Skeletal muscle tissue (tissue), 4 donors: ENCODE results near the gene FGFR2. TPM values are rescaled to one million over a fixed set of nuclear protein-coding genes. Genes with fewer than 3 reads are reported as not detected.

Source experiments
- H3K27ac ChIP-seq: one replicate; pipeline ENCODE4 v1.7.0; 2013; ENCODE audit warnings: mild to moderate bottlenecking, low read depth, low read length, inconsistent platforms
- H3K27me3 ChIP-seq, 3 donors: one replicate each; pipeline ENCODE4 v1.7.0; 2013; ENCODE audit warnings: low read length in 3 of 3; ENCODE audit not compliant: control insufficient read depth in 3 of 3, insufficient read depth in 3 of 3
- H3K36me3 ChIP-seq, 3 donors: one replicate each; pipeline ENCODE4 v1.7.0; 2013; ENCODE audit warnings: low read length in 3 of 3; ENCODE audit not compliant: control insufficient read depth in 3 of 3, insufficient read depth in 3 of 3
- H3K4me1 ChIP-seq, 3 donors: one replicate each; pipeline ENCODE4 v1.7.0; 2013; ENCODE audit warnings: low read length in 3 of 3, mild to moderate bottlenecking in 3 of 3; ENCODE audit not compliant: control insufficient read depth in 3 of 3, insufficient read depth in 3 of 3
- H3K4me3 ChIP-seq, 3 donors: one replicate each; pipeline ENCODE4 v1.7.0; 2013; ENCODE audit warnings: low read length in 3 of 3
- H3K9ac ChIP-seq, 3 donors: one replicate each; pipeline ENCODE4 v1.7.0; 2013; ENCODE audit warnings: low read length in 3 of 3, mild to moderate bottlenecking in 3 of 3, moderate library complexity in 2 of 3, low read depth in 1 of 3
- H3K9me3 ChIP-seq, 3 donors: one replicate each; pipeline ENCODE4 v1.7.0; 2013; ENCODE audit warnings: low read length in 3 of 3; ENCODE audit not compliant: control insufficient read depth in 3 of 3
- total RNA-seq: library from RNA; depleted of rRNA; stranded (reverse); fragments of >200 nt; gene quantifications from one replicate; pipeline ENCODE4 v1.2.3, GENCODE V29; 2014
- donor health status: Osteomylitis.

FGFR2 gene
- total RNA-seq, 1 donor from 2014 or later = 11.5 TPM

DNA sequence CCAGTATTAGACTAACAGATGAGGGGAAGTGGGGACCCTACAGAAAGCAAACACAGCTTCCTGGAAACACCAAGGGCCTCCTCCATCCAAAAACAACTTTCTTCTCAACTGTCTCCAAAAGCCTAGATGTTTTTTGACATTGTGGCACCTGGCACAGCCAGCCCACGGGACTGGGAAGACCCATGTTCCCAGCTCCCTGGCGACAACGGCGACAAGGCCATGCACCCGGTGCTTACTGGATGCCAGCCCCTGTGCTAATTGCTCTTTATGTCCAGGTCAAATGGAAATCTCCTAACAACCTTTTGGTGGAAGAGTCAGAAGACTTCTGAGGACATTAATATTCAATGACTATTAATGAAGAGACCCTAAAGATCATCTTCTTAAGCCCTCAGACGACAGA is 7.1 kb downstream of the FGFR2 start:
- Histone ChIP-seq H3K9me3 (no peaks in the 10 kb centered on the region), H3K27ac (no peak overlapping the region), H3K4me3 (no peak overlapping the region), H3K4me1 (no peaks in the 10 kb centered on the region), H3K27me3 (peaks cover 19 to 41% (median 24%) of the 10 kb centered on the region in 3 donors), H3K36me3 (no peaks in the 10 kb centered on the region), H3K9ac (no peak overlapping the region)

- H3K27me3 ChIP-seq = peaks cover 15 to 37% (median 20%) of the 10 kb centered on the region in 3 donors
- no peaks in the 10 kb centered on the region for H3K36me3 ChIP-seq
- H3K9me3 ChIP-seq = no peaks in the 10 kb centered on the region
- H3K4me3 ChIP-seq = no peak overlapping the region
- H3K9ac ChIP-seq = no peak overlapping the region
- H3K4me1 ChIP-seq = no peaks in the 10 kb centered on the region
- H3K27ac ChIP-seq = no peak overlapping the region
These were observed 7.5 kb downstream of the FGFR2 start for GRCh38 chr10:121590772-121591171.

- Histone ChIP-seq H3K36me3 (no peaks in the 10 kb centered on the region), H3K4me3 (no peak overlapping the region), H3K4me1 (no peaks in the 10 kb centered on the region), H3K9me3 (no peaks in the 10 kb centered on the region), H3K27ac (no peak overlapping the region), H3K27me3 (peaks cover 9 to 29% (median 13%) of the 10 kb centered on the region in 3 donors), H3K9ac (no peak overlapping the region)
These were observed 8.7 kb downstream of the FGFR2 start for GRCh38 chr10:121589553-121589952.

GRCh38 chr10:121583857-121584256 is 14.4 kb downstream of the FGFR2 start:
- Histone ChIP-seq H3K27me3 (peaks cover 0 to 9% (median 0%) of the 10 kb centered on the region in 3 donors), H3K9ac (no peak overlapping the region), H3K27ac (no peak overlapping the region), H3K4me3 (no peak overlapping the region), H3K9me3 (no peaks in the 10 kb centered on the region), H3K4me1 (no peaks in the 10 kb centered on the region), H3K36me3 (no peaks in the 10 kb centered on the region)

GRCh38 chr10:121583258-121583657 is 15.0 kb downstream of the FGFR2 start:
- Histone ChIP-seq H3K27me3 (peaks cover 0 to 10% (median 0%) of the 10 kb centered on the region in 3 donors), H3K4me1 (no peaks in the 10 kb centered on the region), H3K36me3 (no peaks in the 10 kb centered on the region), H3K27ac (no peak overlapping the region), H3K9me3 (no peaks in the 10 kb centered on the region), H3K9ac (no peak overlapping the region), H3K4me3 (no peak overlapping the region)

- H3K9ac ChIP-seq = no peak overlapping the region
- no peaks in the 10 kb centered on the region for H3K9me3 ChIP-seq
- no peak overlapping the region for H3K27ac ChIP-seq
- H3K27me3 ChIP-seq = peaks cover 0 to 11% (median 0%) of the 10 kb centered on the region in 3 donors
- no peaks in the 10 kb centered on the region for H3K36me3 ChIP-seq
- no peaks in the 10 kb centered on the region for H3K4me1 ChIP-seq
- H3K4me3 ChIP-seq = no peak overlapping the region
These were observed 17.7 kb downstream of the FGFR2 start for GRCh38 chr10:121580276-121581116.

DNA sequence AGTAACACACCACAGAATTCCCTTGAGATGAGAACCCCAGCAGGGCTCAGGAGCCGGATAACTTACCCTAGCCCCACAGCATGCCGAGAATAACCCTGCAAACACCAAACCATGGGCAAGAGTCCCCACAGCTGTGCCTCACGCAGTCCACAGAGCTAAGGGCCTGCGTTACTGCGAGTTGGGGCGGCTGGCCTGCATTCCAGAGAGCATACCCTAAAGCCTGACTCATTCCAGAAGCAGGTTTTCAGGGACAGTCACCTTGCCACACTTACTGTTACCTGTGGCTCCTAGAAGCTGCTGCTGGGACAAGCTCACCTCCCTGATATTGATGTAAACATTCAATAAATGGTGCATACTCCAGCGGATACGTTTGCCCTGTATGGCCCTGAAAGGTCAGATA is 18.6 kb downstream of the FGFR2 start:
- no peak overlapping the region for H3K4me3 ChIP-seq
- H3K27ac ChIP-seq = no peak overlapping the region
- no peak overlapping the region for H3K9ac ChIP-seq
- H3K27me3 ChIP-seq = peaks cover 0 to 11% (median 0%) of the 10 kb centered on the region in 3 donors
- H3K9me3 ChIP-seq = no peaks in the 10 kb centered on the region
- no peaks in the 10 kb centered on the region for H3K4me1 ChIP-seq
- H3K36me3 ChIP-seq = no peaks in the 10 kb centered on the region

GRCh38 chr10:121578965-121579364 is 19.3 kb downstream of the FGFR2 start:
- H3K27ac ChIP-seq = no peak overlapping the region
- H3K9ac ChIP-seq = no peak overlapping the region
- no peaks in the 10 kb centered on the region for H3K4me1 ChIP-seq
- H3K27me3 ChIP-seq = peaks cover 0 to 16% (median 1%) of the 10 kb centered on the region in 3 donors
- H3K36me3 ChIP-seq = no peaks in the 10 kb centered on the region
- H3K4me3 ChIP-seq = no peak overlapping the region
- no peaks in the 10 kb centered on the region for H3K9me3 ChIP-seq

- peaks cover 0 to 22% (median 7%) of the 10 kb centered on the region in 3 donors for H3K27me3 ChIP-seq
- H3K36me3 ChIP-seq = no peaks in the 10 kb centered on the region
- H3K9me3 ChIP-seq = no peaks in the 10 kb centered on the region
- no peak overlapping the region for H3K27ac ChIP-seq
- H3K4me1 ChIP-seq = no peaks in the 10 kb centered on the region
- no peak overlapping the region for H3K4me3 ChIP-seq
- H3K9ac ChIP-seq = no peak overlapping the region
These were observed 19.9 kb downstream of the FGFR2 start for GRCh38 chr10:121578298-121578697.

DNA sequence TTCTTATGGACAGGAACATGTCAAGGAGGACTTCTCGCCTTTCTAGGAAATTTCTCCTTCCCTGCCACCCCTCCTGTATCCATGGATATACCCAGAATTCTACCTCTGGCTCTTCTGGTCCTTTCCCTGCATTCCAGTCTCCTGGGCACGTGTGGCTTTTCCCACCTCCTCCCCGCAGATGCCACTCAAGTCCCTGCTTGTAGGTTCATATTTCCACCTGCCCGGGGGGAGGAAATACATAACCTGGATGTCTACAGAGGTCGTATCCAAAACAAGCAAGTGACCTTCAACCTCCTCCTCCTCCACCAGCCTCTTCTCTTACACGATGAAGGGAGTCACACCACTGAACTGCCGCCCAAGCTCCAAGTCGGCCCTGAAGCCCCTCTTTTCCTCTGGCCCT is 20.7 kb downstream of the FGFR2 start:
- no peak overlapping the region for H3K27ac ChIP-seq
- no peak overlapping the region for H3K4me3 ChIP-seq
- no peak overlapping the region for H3K9ac ChIP-seq
- no peaks in the 10 kb centered on the region for H3K36me3 ChIP-seq
- peaks cover 0 to 29% (median 13%) of the 10 kb centered on the region in 3 donors for H3K27me3 ChIP-seq
- no peaks in the 10 kb centered on the region for H3K4me1 ChIP-seq
- no peaks in the 10 kb centered on the region for H3K9me3 ChIP-seq
